ENCODE measurements around the gene IL1B. TPM values are rescaled to one million over a fixed set of nuclear protein-coding genes. Genes with fewer than 3 reads are reported as not detected.
A peak's percentile ranks its signal among the peaks of the same experiment; 100 is the strongest.
"Not testable (repeated sequence)": the region's sequence is repeated elsewhere in the genome, so short reads cannot be mapped to it uniquely, and the experiment has no call there.

Gene IL1B
- total RNA-seq, 1 experiment from 2014 or later: 4.3 TPM

DNA sequence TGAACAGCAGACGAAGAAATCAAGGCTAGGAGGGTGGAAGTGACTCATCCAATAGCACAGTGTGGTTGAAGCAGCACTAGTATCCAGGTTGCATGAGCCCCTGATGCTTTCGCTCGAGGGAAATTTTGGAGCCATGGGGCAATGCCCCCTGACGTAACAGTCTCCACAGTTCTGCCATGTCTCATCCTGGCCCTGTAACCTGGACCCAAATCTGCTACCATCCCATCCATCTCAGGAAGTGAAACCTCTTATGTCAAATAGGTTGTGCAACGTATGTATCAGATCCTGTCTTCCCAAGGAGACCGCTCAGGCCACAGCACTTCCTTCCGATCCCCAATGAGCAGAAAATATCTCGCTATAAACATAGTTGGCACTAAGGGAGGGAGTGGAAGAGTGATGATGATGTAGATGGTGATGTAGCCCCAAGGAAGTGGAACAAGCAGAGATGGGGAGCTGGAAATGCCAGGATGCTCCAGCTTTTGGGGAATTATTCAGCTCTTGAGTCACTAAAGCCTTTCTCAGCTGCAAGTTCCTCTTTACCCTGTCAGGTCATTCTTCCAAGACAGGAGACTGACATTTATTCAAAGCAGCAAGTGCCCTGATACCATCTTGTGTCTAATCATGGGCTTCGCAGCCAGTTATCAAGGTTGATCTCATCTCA, 3.0 kb upstream of the IL1B start:
- peak in 1 of 2 experiments; percentile 16 for DNase-seq (ENCODE audit: low read depth in 1 of 2, low spot score in 2 of 2)
- Histone ChIP-seq H3K27me3 (replicated peaks) (no peaks in the 10 kb centered on the region), H3K27ac (no peak overlapping the region), H3K36me3 (no peaks in the 10 kb centered on the region), H3K4me1 (replicated peaks) (peaks cover 19% of the 10 kb centered on the region), H3K9me3 (replicated peaks) (no peaks in the 10 kb centered on the region), H3K4me3 (no peak overlapping the region)

DNA sequence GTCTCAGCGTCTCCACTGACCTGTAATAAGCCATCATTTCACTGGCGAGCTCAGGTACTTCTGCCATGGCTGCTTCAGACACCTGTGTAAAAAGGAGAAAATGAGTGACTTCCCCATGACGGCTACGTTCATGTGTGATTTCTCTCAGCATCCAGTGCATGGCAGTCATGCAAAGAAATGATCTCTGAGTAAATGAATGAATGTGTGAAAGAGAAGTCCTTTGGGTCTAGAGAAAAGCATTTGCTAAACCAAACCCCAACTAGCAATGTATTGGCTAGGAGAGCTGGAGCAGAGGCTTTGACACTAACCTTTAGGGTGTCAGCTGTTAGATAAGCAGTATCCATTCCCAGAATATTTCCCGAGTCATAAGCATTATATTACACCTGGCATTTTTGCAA, 417 bp downstream of the IL1B start:
- Histone ChIP-seq H3K36me3 (no peaks in the 10 kb centered on the region), H3K4me1 (replicated peaks) (peaks cover 19% of the 10 kb centered on the region), H3K27me3 (replicated peaks) (no peaks in the 10 kb centered on the region), H3K27ac (peak overlapping the region; percentile 82), H3K9me3 (replicated peaks) (no peaks in the 10 kb centered on the region), H3K4me3 (peak overlapping the region; percentile 12)
- DNase-seq (ENCODE audit: low read depth in 1 of 2, low spot score in 2 of 2): peak in 1 of 2 experiments; percentile 5

DNA sequence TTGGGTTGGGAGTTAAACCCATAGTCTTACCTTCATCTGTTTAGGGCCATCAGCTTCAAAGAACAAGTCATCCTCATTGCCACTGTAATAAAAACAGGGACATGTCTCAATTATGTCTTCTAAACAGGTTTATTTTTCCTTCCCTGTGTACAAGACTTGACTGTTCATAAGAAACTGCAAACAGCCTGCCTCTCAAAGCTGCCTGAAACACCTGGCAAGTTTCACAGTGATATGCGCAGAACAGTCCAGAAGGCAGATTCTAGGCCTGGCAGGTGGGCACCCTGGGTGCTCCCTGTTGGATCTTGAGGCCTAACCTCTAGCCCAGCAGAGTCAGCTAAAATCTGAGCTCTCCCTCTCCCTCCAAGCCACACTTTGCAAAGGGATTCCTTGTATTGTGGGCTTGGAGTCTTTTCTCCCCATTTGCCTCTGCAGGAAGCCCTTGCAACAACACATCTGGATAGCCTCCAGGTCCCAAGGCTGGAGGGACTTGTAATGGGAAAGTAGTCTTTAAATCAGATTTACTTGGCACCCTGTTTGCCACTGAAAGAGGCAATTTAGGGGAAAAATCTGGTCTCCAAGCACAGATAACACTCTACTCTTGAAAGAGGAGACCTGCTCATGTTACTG, 930 bp downstream of the IL1B start:
- Histone ChIP-seq H3K27ac (peak overlapping the region; percentile 82; the same call in 1 of the 2 replicates), H3K4me1 (replicated peaks) (peaks cover 19% of the 10 kb centered on the region), H3K4me3 (no peak overlapping the region), H3K9me3 (replicated peaks) (no peaks in the 10 kb centered on the region), H3K36me3 (no peaks in the 10 kb centered on the region), H3K27me3 (replicated peaks) (no peaks in the 10 kb centered on the region)
- no peak for DNase-seq (ENCODE audit: low read depth in 1 of 2, low spot score in 2 of 2)

DNA sequence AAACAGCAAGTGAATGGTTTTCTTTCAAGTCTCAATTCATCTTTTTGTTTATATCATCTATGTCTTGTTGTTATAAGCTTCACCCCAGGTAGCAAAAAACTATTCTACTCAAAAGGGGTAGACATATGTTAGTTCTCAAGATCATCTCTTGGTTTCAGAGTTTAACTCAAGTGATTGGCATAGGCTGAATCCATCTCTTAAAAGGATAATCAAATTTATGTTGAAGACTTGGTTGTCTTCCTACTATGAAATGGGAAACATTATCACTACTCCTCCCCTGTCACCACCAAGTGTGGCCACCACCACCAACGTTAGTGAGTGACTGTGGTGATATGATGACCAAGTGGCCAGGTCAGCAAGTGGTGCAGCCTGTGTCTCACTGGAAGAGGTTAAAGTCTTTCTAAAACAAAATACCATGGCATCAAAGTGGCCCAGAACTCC, 1.5 kb downstream of the IL1B start:
- no peak overlapping the region for H3K4me3 ChIP-seq

DNA sequence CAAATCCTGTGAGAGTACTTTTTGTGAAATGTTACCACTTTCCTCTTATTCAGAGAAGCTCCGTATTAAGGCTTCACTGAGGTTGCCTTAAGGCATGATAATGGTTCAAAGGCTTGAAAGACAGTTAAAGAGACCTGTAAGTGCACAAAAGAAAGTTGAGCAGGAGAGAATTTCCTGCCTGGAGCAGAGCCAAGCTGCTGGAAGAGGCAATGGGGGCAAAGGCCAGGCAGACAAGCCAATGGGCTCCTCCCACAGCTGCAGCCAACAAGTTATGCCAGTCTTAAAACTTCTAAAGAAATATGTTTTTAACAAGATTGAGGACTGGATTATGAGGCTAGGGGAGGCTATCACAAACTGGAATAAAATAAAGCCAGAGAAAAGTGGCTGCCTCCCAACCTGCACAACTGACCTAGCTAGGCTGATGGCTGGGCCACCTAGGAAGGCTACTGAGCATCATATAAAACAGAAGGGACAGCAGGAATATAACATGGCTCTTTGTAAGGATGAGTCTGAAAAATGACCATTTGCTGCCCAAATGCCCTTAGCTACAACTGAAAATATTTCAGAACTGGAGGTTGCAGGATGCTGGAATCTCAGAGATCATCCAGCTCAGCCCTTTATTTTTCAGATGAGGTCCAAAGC, 2.1 kb downstream of the IL1B start:
- no peaks in the 10 kb centered on the region for H3K36me3 ChIP-seq
- no peak overlapping the region for H3K27ac ChIP-seq
- peaks cover 19% of the 10 kb centered on the region for H3K4me1 ChIP-seq (replicated peaks)
- DNase-seq (ENCODE audit: low read depth in 1 of 2, low spot score in 2 of 2): no peak
- H3K9me3 ChIP-seq (replicated peaks): no peaks in the 10 kb centered on the region
- H3K4me3 ChIP-seq: no peak overlapping the region
- H3K27me3 ChIP-seq (replicated peaks): no peaks in the 10 kb centered on the region

More for the DNA sequence above, 1.5 kb downstream of the IL1B start:
- no peaks in the 10 kb centered on the region for H3K9me3 ChIP-seq (replicated peaks)
- H3K27ac ChIP-seq: no peak overlapping the region
- no peak for DNase-seq (ENCODE audit: low read depth in 1 of 2, low spot score in 2 of 2)
- no peaks in the 10 kb centered on the region for H3K36me3 ChIP-seq
- H3K4me1 ChIP-seq (replicated peaks): peaks cover 19% of the 10 kb centered on the region
- no peaks in the 10 kb centered on the region for H3K27me3 ChIP-seq (replicated peaks)

DNA sequence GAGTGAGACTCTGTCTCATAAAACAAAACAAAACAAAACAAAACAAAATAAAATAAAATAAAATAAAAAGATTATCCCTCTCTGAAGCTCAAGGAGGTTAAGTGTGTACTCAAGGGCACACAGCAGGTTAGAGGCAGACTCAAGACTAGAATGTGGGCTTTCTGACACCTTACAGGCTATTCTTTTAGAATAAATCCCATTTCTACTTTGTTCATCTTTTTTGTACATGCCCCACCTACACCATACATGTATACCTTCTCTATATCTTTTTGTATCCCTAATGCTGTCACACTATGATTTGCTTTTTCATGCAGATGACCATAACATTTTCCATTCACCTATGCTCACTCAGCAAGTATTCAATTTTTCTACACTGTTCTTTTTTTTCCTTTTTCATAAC, 2.6 kb downstream of the IL1B start:
- no peaks in the 10 kb centered on the region for H3K9me3 ChIP-seq (replicated peaks)
- no peak overlapping the region for H3K27ac ChIP-seq
- 0 out of 2 replicates have a peak, but pooled peaks cover 3% of the 10 kb centered on the region for H3K36me3 ChIP-seq
- H3K27me3 ChIP-seq (replicated peaks): no peaks in the 10 kb centered on the region
- peaks cover 19% of the 10 kb centered on the region for H3K4me1 ChIP-seq (replicated peaks)
- no peak overlapping the region for H3K4me3 ChIP-seq
- DNase-seq (ENCODE audit: low read depth in 1 of 2, low spot score in 2 of 2): no peak

DNA sequence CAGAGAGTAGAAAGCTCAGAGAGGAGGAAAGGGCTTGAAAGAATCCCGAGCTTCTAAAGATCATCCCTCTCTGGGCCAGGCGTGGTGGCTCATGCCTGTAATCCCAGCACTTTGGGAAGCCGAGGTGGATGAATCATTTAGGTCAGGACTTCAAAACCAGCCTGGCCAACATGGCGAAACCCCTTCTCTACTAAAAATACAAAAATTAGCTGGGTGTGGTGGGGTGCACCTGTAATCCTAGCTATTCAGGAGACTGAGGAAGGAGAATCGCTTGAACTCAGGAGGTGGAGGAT, 3.0 kb downstream of the IL1B start:
- DNase-seq (ENCODE audit: low read depth in 1 of 2, low spot score in 2 of 2); H3K27ac ChIP-seq; H3K4me3 ChIP-seq; H3K9me3 ChIP-seq (replicated peaks); H3K27me3 ChIP-seq (replicated peaks); H3K36me3 ChIP-seq: not testable (repeated sequence)
- peaks cover 19% of the 10 kb centered on the region for H3K4me1 ChIP-seq (replicated peaks)

DNA sequence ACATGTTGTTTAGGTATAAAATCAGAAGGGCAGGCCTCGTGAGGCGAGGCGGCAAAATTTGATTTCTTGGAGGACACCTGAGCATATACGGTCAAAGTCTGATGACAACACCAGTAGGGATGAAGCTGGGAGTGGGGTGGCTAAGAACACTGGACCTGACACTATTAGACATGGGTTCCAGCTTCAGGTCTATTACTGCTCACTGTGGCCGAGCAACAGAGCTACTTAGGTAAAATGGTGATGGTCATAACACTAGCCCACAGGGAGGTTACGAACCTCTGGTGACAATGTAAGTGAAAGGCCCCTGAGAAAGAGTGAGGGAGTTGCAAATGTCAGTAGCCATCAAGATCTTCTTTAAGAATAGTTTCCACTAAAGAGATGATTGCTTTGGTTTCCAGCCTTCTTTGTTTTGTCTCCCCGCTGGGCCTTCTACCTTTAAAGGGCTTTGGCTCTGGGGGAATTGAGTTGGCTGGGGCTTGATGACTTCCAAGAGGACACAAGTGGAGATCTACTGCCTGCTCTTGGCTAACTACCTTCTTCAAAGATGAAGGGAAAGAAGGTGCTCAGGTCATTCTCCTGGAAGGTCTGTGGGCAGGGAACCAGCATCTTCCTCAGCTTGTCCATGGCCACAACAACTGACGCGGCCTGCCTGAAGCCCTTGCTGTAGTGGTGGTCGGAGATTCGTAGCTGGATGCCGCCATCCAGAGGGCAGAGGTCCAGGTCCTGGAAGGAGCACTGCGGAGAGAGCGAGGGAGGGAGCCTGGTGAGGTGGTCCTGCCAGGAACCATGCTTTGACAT, 3.5 kb downstream of the IL1B start:
- Histone ChIP-seq H3K4me3 (no peak overlapping the region), H3K4me1 (replicated peaks) (peaks cover 19% of the 10 kb centered on the region), H3K27me3 (replicated peaks) (no peaks in the 10 kb centered on the region), H3K9me3 (replicated peaks) (no peaks in the 10 kb centered on the region; the same call in 1 of the 2 replicates), H3K27ac (no peak overlapping the region), H3K36me3 (0 out of 2 replicates have a peak, but pooled peaks cover 3% of the 10 kb centered on the region)
- DNase-seq (ENCODE audit: low read depth in 1 of 2, low spot score in 2 of 2): no peak

DNA sequence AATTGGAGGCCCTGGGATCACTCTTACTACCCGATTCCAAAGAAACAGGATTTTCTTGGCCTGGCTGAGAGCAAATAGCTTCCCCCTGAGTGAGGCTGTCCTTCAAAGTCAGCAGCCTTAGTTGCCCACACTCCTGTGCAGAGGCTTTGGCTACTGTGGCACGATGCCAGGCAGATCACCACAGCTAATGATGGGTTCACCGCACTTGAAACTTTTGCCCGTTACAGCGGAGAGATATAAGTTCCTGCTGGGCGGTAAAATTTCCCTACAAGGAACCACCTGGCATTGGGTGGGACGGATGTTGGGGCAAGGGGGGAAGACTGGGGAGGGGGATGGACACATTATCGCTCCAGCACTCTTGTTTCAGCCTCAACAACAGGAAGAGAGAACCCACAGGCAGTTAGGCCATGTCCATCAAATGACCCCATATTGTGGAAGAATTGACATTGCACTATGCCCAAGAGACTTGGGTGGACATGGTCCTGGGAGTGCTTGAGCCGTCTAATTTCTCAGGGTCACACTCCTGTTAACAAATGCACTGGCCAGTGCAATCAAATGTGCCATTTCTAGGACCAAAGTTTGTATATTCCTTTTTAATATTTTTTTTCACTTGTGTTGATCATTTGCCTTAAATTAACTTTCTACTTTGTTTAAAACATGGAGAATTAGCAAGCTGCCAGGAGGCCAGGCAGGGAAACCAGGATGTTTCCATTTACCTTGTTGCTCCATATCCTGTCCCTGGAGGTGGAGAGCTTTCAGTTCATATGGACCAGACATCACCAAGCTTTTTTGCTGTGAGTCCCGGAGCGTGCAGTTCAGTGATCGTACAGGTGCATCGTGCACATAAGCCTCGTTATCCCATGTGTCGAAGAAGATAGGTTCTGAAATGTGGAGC, 4.4 kb downstream of the IL1B start:
- H3K4me3 ChIP-seq: no peak overlapping the region

DNA sequence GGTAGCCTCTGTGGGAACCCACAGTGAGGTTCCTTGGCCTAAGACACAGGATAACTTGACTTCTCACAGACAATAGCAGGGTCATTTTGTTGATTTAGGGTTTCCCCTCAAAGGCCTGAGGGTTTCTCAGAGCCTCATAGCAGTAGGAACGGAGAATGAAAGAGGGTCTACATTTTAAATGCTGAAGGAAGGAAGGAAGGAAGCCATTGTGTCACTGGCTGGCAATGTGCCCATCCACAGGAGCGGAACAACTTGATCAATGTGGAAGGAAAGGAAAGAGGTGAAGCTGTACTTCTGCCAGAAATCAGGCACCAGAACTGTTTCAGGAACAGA, 5.1 kb downstream of the IL1B start:
- Histone ChIP-seq H3K27ac (no peak overlapping the region), H3K4me1 (replicated peaks) (peaks cover 8% of the 10 kb centered on the region), H3K27me3 (replicated peaks) (no peaks in the 10 kb centered on the region), H3K9me3 (replicated peaks) (no peaks in the 10 kb centered on the region; the same call in 1 of the 2 replicates), H3K4me3 (no peak overlapping the region), H3K36me3 (0 out of 2 replicates have a peak, but pooled peaks cover 3% of the 10 kb centered on the region)
- DNase-seq (ENCODE audit: low read depth in 1 of 2, low spot score in 2 of 2): no peak

More for the DNA sequence above, 4.4 kb downstream of the IL1B start:
- no peak for DNase-seq (ENCODE audit: low read depth in 1 of 2, low spot score in 2 of 2)
- Histone ChIP-seq H3K27ac (no peak overlapping the region), H3K27me3 (replicated peaks) (no peaks in the 10 kb centered on the region), H3K9me3 (replicated peaks) (no peaks in the 10 kb centered on the region; the same call in 1 of the 2 replicates), H3K4me1 (replicated peaks) (peaks cover 15% of the 10 kb centered on the region), H3K36me3 (0 out of 2 replicates have a peak, but pooled peaks cover 3% of the 10 kb centered on the region)

DNA sequence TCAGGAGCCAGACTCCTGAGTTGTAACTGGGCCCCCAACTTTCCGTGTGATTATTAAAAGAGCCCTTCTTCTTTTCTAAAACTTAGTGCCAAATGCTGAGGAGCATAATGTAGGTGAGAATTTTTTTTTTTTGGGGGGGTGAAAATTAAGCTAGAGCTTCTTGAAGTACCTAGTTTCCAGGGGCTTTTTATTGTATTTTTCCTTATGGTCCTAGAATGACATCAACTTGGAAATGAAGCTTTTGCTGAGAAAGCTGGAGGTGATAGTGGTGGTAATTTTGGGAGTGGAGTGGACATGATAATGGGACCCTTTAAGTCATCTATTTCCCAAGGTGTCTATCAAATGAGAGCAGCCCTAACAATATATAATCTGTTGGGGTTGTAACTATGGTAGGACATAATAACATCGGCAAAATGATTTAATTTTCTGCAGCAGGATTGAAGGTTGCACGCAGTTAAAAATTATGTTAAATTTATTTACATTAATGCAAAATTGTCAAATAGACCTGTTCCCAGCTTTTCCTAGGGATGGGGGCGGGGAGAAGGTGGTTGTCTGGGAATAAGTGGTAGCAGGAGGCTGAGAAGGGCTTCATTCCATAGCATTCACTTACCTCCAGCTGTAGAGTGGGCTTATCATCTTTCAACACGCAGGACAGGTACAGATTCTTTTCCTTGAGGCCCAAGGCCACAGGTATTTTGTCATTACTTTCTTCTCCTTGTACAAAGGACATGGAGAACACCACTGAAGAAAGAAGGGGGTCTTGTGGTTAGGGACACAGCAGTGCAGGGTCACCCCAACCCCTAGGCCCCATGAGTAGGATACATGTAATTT, 5.7 kb downstream of the IL1B start:
- H3K27me3 ChIP-seq (replicated peaks): no peaks in the 10 kb centered on the region; the same call in 1 of the 2 replicates
- DNase-seq (ENCODE audit: low read depth in 1 of 2, low spot score in 2 of 2): no peak
- peaks cover 2% of the 10 kb centered on the region for H3K4me1 ChIP-seq (replicated peaks)
- H3K4me3 ChIP-seq: no peak overlapping the region
- no peak overlapping the region for H3K27ac ChIP-seq
- H3K9me3 ChIP-seq (replicated peaks): no peaks in the 10 kb centered on the region; the same call in 1 of the 2 replicates
- H3K36me3 ChIP-seq: 0 out of 2 replicates have a peak, but pooled peaks cover 3% of the 10 kb centered on the region

DNA sequence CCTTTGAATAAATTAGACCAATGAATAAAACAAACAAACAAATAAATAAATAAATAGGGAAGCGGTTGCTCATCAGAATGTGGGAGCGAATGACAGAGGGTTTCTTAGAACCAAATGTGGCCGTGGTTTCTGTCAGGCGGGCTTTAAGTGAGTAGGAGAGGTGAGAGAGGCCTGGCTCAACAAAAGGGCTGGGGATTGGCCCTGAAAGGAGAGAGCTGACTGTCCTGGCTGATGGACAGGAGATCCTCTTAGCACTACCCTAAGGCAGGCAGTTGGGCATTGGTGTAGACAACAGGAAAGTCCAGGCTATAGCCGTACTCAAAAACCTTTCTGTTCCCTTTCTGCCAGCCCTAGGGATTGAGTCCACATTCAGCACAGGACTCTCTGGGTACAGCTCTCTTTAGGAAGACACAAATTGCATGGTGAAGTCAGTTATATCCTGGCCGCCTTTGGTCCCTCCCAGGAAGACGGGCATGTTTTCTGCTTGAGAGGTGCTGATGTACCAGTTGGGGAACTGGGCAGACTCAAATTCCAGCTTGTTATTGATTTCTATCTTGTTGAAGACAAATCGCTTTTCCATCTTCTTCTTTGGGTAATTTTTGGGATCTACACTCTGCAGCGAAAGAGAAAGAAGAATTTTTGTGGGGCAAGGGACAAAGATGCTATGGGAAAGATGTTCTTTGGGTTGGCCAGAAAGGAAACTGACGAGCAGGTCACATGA, 6.5 kb downstream of the IL1B start:
- H3K9me3 ChIP-seq (replicated peaks): no peaks in the 10 kb centered on the region; the same call in 1 of the 2 replicates

More for the DNA sequence above, 6.5 kb downstream of the IL1B start:
- Histone ChIP-seq H3K36me3 (0 out of 2 replicates have a peak, but pooled peaks cover 3% of the 10 kb centered on the region), H3K4me3 (no peak overlapping the region), H3K27me3 (replicated peaks) (no peaks in the 10 kb centered on the region; the same call in 1 of the 2 replicates), H3K27ac (no peak overlapping the region), H3K4me1 (replicated peaks) (no peaks in the 10 kb centered on the region)
- DNase-seq (ENCODE audit: low read depth in 1 of 2, low spot score in 2 of 2): no peak

All from SJSA1 (cell line).